ENCODE measurements around the gene DTX3. TPM values are rescaled to one million over a fixed set of nuclear protein-coding genes. Genes with fewer than 3 reads are reported as not detected.

DTX3 gene
- total RNA-seq, 1 donor from 2014 or later = 22.1 TPM

- DNase-seq (ENCODE audit: extremely low spot score in 2 of 2) = no peak
- TF ChIP-seq POLR2AphosphoS5 (IDR thresholded peaks at IDR 0.05; ENCODE audit: insufficient read depth in 1 of 2, low read depth in 1 of 2) (no peak), POLR2A (IDR thresholded peaks at IDR 0.05) (no peak), CTCF (IDR thresholded peaks at IDR 0.05) (no peak)
- Histone ChIP-seq H3K27me3 (no peaks in the 10 kb centered on the region), H3K27ac (no peak overlapping the region), H3K9me3 (no peaks in the 10 kb centered on the region), H3K36me3 (no peaks in the 10 kb centered on the region), H3K4me1 (peaks cover 21% of the 10 kb centered on the region), H3K4me3 (no peak overlapping the region)
- intact Hi-C loops (cut with DNase I) = no loop called here
Observed at GRCh38 chr12:57623385-57623784, 18.8 kb downstream of the DTX3 start.

GRCh38 chr12:57623811-57624390 lies 19.3 kb downstream of the DTX3 start:
- Histone ChIP-seq H3K4me1 (peaks cover 21% of the 10 kb centered on the region), H3K27me3 (no peaks in the 10 kb centered on the region), H3K4me3 (no peak overlapping the region), H3K9me3 (no peaks in the 10 kb centered on the region), H3K27ac (no peak overlapping the region), H3K36me3 (no peaks in the 10 kb centered on the region)
- TF ChIP-seq CTCF (IDR thresholded peaks at IDR 0.05) = no peak
- no peak for TF ChIP-seq POLR2A (IDR thresholded peaks at IDR 0.05)
- no peak for TF ChIP-seq POLR2AphosphoS5 (IDR thresholded peaks at IDR 0.05; ENCODE audit: insufficient read depth in 1 of 2, low read depth in 1 of 2)
- no peak for DNase-seq (ENCODE audit: extremely low spot score in 2 of 2)
- intact Hi-C loops (cut with DNase I) = no loop called here

- intact Hi-C loops (cut with DNase I) = no loop called here
- Histone ChIP-seq H3K4me1 (peaks cover 21% of the 10 kb centered on the region), H3K36me3 (no peaks in the 10 kb centered on the region), H3K27ac (no peak overlapping the region), H3K27me3 (no peaks in the 10 kb centered on the region), H3K4me3 (no peak overlapping the region), H3K9me3 (no peaks in the 10 kb centered on the region)
- no peak for DNase-seq (ENCODE audit: extremely low spot score in 2 of 2)
- TF ChIP-seq CTCF (IDR thresholded peaks at IDR 0.05) = no peak
Observed at GRCh38 chr12:57624441-57625220, 20.0 kb downstream of the DTX3 start.

- TF ChIP-seq CTCF (IDR thresholded peaks at IDR 0.05) (no peak), POLR2A (IDR thresholded peaks at IDR 0.05) (no peak), POLR2AphosphoS5 (IDR thresholded peaks at IDR 0.05; ENCODE audit: insufficient read depth in 1 of 2, low read depth in 1 of 2) (no peak)
- Histone ChIP-seq H3K36me3 (no peaks in the 10 kb centered on the region), H3K4me1 (peaks cover 19% of the 10 kb centered on the region), H3K27ac (no peak overlapping the region), H3K4me3 (no peak overlapping the region), H3K27me3 (no peaks in the 10 kb centered on the region), H3K9me3 (no peaks in the 10 kb centered on the region)
- no peak for DNase-seq (ENCODE audit: extremely low spot score in 2 of 2)
- intact Hi-C loops (cut with DNase I) = no loop called here
Observed at GRCh38 chr12:57625261-57626032, 20.8 kb downstream of the DTX3 start.

All from vagina (tissue), 2 donors.